Thyroid gland (tissue), 4 donors: ENCODE measurements around the gene RGS14. TPM values are rescaled to one million over a fixed set of nuclear protein-coding genes. Genes with fewer than 3 reads are reported as not detected.

Experiments
- DNase-seq, 2 donors: peaks; one replicate each; pipeline ENCODE4 v3.0.0-alpha.2; 2019
- H3K27ac ChIP-seq, 3 donors: fragments of 200-600 bp; sonication (generic); 1 replicate in 2 of 3; 2 replicates in 1 of 3; pipeline ENCODE4 v1.5.1; 2016 to 2019; ENCODE audit warnings: mild to moderate bottlenecking in 1 of 3, moderate library complexity in 1 of 3
- H3K27me3 ChIP-seq: fragments of 200-600 bp; sonication (generic); one replicate; pipeline ENCODE4 v1.5.1; 2019
- H3K36me3 ChIP-seq, 2 donors: fragments of 200-600 bp; sonication (generic); one replicate each; pipeline ENCODE4 v1.5.1; 2016 to 2019
- H3K4me1 ChIP-seq, 2 donors: fragments of 200-600 bp; sonication (generic); one replicate each; pipeline ENCODE4 v1.5.1; 2017 to 2019
- H3K4me3 ChIP-seq, 3 donors: fragments of 200-600 bp; sonication (generic); replicated peaks in 1 of 3; 1 replicate in 2 of 3; 2 replicates in 1 of 3; pipeline ENCODE4 v1.5.1; 2016; ENCODE audit warnings: mild to moderate bottlenecking in 1 of 3
- H3K9me3 ChIP-seq: fragments of 200-600 bp; sonication (generic); one replicate; pipeline ENCODE4 v1.5.1; 2017
- CTCF ChIP-seq, 6 experiments: fragments of 200-600 bp in 3 of 6; fragments of 450-650 bp in 3 of 6; sonication (generic) in 3 of 6; IDR thresholded peaks; one replicate each; pipeline ENCODE4 v1.5.1; 2016 to 2019; ENCODE audit warnings: antibody characterized with exemption in 6 of 6, mild to moderate bottlenecking in 2 of 6, inconsistent platforms in 1 of 6, moderate library complexity in 1 of 6
- POLR2A ChIP-seq, 2 donors: fragments of 450-650 bp; IDR thresholded peaks; one replicate each; pipeline ENCODE4 v1.6.1; 2017; ENCODE audit warnings: antibody characterized with exemption in 2 of 2, mild to moderate bottlenecking in 2 of 2, moderate library complexity in 1 of 2
- WGBS, 2 donors: methylation state at CpG; one replicate each; pipeline ENCODE4 v1.1.5; 2017; 5-methylcytosine and 5-hydroxymethylcytosine counted together
- intact Hi-C: fragments of 100-400 bp; cut with DNase I; formaldehyde crosslinking; loops from one replicate; pipeline ENCODE4 v1.15.1; 2023
- total RNA-seq, 4 donors: library from RNA; depleted of rRNA; stranded (reverse); fragments of >200 nt; gene quantifications; one replicate each; pipeline ENCODE4 v1.2.3, GENCODE V29; 2016

The RGS14 gene
- total RNA-seq, 4 donors from 2014 or later = 22.9 to 42.7 (median 26.7) TPM

GRCh38 chr5:177327539-177328522 lies 29.9 kb upstream of the RGS14 start:
- 68 to 80% methylated on average over 22 to 23 of the region's 28 CpGs for WGBS, 2 donors
- TF ChIP-seq POLR2A (IDR thresholded peaks at IDR 0.05) (no peak), CTCF (IDR thresholded peaks at IDR 0.05) (no peak)
- H3K9me3 ChIP-seq = no peaks in the 10 kb centered on the region
- H3K27ac ChIP-seq = no peak overlapping the region
- no peak for DNase-seq
- no peaks in the 10 kb centered on the region for H3K27me3 ChIP-seq
- no peaks in the 10 kb centered on the region for H3K4me1 ChIP-seq
- H3K4me3 ChIP-seq = no peak overlapping the region
- H3K36me3 ChIP-seq = peaks cover 14 to 25% of the 10 kb centered on the region in 2 donors
- intact Hi-C loops = no loop called here

GRCh38 chr5:177328545-177329231 lies 29.0 kb upstream of the RGS14 start:
- TF ChIP-seq POLR2A (IDR thresholded peaks at IDR 0.05) (no peak), CTCF (IDR thresholded peaks at IDR 0.05) (no peak)
- no peak for DNase-seq
- intact Hi-C loops = no loop called here
- Histone ChIP-seq H3K4me1 (no peaks in the 10 kb centered on the region), H3K27ac (no peak overlapping the region), H3K27me3 (no peaks in the 10 kb centered on the region), H3K9me3 (no peaks in the 10 kb centered on the region), H3K4me3 (no peak overlapping the region), H3K36me3 (peaks cover 22 to 34% of the 10 kb centered on the region in 2 donors)
- WGBS, 2 donors = 91 to 93% methylated on average over 18 to 19 of the region's 19 CpGs

- H3K27ac ChIP-seq = no peak overlapping the region
- intact Hi-C loops = no loop called here
- TF ChIP-seq CTCF (IDR thresholded peaks at IDR 0.05) = no peak
- TF ChIP-seq POLR2A (IDR thresholded peaks at IDR 0.05) = no peak
- DNase-seq = no peak
- no peak overlapping the region for H3K4me3 ChIP-seq
- no peaks in the 10 kb centered on the region for H3K27me3 ChIP-seq
- no peaks in the 10 kb centered on the region for H3K4me1 ChIP-seq
- WGBS, 2 donors = 80 to 92% methylated on average over 6 of the region's 6 CpGs
- no peaks in the 10 kb centered on the region for H3K9me3 ChIP-seq
- peaks cover 34 to 46% of the 10 kb centered on the region in 2 donors for H3K36me3 ChIP-seq
These were observed 27.8 kb upstream of the RGS14 start for GRCh38 chr5:177329883-177330282.

GRCh38 chr5:177330991-177331842 lies 26.5 kb upstream of the RGS14 start:
- intact Hi-C loops = no loop called here
- DNase-seq = no peak
- Histone ChIP-seq H3K36me3 (peaks cover 47 to 59% of the 10 kb centered on the region in 2 donors), H3K4me1 (no peaks in the 10 kb centered on the region), H3K27me3 (no peaks in the 10 kb centered on the region), H3K27ac (no peak overlapping the region), H3K9me3 (no peaks in the 10 kb centered on the region), H3K4me3 (no peak overlapping the region)
- no peak for TF ChIP-seq POLR2A (IDR thresholded peaks at IDR 0.05)
- no peak for TF ChIP-seq CTCF (IDR thresholded peaks at IDR 0.05)
- 83 to 92% methylated on average over 27 of the region's 27 CpGs for WGBS, 2 donors
